ENCODE measurements around the gene DEPP1.

DNA sequence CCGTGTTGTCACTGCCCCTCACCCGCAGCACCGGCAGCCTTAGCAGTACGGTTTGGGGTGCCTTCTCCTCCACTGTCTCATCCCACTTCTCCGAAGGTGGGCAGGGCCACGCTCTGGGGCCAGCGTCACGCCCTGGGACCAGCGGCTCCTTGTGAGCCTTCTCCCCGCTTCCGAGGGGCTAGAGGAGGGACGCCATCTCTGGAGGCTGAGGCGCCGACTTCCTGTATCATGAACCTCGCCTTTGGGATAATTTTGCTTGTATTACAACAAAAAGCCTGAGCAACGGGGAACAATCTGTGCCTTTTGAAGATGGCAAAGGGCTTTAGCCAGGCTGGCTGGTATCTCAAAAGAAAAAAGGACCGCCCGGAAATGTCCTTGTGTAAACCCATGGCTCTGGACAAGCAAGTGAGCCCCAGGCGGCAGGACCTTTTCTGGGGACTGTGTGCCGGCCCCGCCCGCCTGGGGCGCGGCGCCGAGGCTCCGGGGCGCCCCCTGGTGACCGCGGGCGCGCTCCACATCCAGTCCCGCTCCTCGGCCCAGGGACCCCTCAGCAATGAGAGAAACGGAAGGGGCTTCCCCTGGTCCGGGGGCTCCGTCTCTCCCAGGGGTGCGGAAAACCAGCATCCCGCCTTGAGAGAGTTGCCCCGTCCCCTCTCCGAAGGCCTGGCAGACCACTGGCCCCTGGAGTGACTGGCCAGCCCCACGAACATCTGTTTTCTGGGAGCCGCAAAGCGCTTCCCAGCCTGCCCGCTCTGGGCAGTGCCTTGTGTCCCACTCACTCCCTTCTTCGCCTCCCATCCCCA, 3.8 kb downstream of the DEPP1 start:
- TF ChIP-seq GATA2 (IDR thresholded peaks at IDR 0.05; ENCODE audit: low read depth, low read length), result no peak
- TF ChIP-seq GATA3 (IDR thresholded peaks at IDR 0.05; ENCODE audit: low read depth, low read length), result no peak
